GM21423 (cell line): ENCODE results near the gene TRPV5.
A peak's percentile ranks its signal among the peaks of the same experiment; 100 is the strongest.
"Not testable (repeated sequence)": the region's sequence is repeated elsewhere in the genome, so short reads cannot be mapped to it uniquely, and the experiment has no call there.

Source experiments
- ATAC-seq: cut with Tn5 transposase; IDR thresholded peaks from one replicate; pipeline ENCODE4 v1.9.1; 2021; ENCODE audit warnings: mild to moderate bottlenecking, moderate library complexity; ENCODE audit not compliant: unreplicated experiment

The TRPV5 gene

DNA sequence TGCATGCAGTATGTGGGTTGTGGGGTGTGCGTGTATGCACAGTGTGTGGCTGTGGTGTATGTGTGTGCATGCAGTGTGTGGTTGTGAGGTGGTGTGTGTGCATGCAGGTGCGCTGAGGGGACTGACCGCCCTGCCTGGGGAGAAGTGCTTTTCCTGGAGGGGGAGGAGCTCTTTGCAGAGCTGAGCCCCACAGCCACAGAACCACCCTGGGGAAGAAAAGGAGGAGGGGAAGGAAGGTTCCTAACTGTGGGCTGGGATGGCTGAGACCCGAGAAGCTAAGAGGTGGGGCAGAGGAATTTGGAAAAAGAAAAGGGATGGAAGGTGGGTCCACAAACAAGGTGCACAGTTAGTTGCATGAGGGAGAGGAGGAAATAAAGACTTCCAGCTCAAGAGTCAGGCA lies at the start of gene TRPV5:
TSS of gene TRPV5 (minus strand) at position 123 of the 400 bp plus-strand sequence. CDS start 287 bp downstream, outside the sequence.
- no peak for ATAC-seq

- not testable (repeated sequence) for ATAC-seq
Observed at GRCh38 chr7:142978402-142978801, 44.9 kb upstream of the TRPV5 start.

- ATAC-seq, result no peak
Observed at GRCh38 chr7:142974626-142975025, 41.1 kb upstream of the TRPV5 start.

DNA sequence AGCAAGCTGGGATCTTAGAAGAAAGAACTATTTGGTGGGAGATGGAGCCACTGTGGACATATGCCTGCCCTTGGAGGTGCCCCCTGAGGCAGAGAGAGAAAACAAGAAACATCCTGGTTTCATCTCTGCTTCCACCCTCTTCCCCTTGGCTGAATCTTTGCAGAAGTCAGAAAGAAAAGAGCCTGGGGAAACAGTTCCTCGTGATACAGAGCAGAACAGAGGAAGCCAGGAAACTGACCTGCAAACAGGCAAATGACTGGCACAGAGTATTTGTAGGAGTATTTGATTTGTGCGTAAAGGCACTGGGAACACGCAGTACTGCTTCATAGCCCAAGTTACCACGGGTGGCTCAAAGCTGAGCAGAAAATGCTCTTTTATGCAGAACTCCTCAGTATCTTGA lies 35.6 kb upstream of the TRPV5 start:
- no peak for ATAC-seq

DNA sequence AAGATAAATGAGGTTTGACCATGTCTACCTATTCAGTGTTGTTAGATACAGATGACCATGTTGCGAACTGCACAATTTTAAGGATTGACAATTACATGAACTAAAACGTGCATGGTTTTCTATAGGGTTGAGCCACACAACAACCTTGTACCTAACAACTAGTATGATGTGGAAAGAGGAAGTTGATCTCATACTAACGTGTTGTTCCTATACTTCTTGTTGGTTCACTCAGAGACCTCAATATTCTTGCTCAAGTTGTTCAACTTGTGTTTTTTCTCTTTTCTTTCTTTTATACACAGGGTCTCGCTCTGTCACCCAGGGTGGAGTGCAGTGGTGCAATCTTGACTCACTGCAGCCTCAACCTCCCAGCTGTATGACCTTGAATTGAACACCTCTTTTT lies 34.7 kb upstream of the TRPV5 start:
- ATAC-seq, result no peak

DNA sequence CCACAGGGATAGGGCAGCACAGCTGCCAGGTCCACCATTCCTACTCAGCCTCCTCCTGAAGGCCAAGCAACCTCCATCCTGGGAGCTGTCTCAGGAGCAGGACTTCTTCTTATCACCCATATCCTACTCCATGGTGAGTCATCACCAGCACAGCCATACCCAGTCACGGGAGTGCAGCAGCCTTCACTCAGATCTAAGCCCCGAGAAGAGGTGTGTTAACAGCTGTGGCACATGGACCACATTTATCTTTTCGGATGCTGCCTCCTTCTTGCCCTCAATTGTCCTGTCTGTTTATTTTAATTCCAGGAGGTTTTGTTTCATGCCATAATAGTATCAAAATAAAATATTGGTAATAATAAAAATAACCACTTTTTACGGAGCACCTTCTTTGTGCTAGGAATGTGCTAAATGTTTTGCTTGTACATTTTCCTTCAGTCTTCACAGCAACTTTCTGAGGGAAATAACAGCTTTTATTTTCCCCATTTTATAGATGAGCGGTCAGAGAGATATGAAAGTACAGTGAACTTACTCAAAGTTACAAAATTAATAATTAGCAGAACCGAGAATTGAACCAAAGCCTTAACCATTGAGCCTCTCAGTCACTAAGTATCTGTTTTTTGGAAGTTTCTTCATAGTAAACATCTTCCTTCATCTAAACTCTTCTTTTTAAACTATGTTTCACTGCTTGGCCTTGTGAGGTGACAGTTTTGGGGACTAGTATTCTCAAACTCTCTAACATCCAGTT lies 31.1 kb upstream of the TRPV5 start:
- ATAC-seq, result no peak

GRCh38 chr7:142963993-142964392 lies 30.4 kb upstream of the TRPV5 start:
- ATAC-seq, result no peak

DNA sequence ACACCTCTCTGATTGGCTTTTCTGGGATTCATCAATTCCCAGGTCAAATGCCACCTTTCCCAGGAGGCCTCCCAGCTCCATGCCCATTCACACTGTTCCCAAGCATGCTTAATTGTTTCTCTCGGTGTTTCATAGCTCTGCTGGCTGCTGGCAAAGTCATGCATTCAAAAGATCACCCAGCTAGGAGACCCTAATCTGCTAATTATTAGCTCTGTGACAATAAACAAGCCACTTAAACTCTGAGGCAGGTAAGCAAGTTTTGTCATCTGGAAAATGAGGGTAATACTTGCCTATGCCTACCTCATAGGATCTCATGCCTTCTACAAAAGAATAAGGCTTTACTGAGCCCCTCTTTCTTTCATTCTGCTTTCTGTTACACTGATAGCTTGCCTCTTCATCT lies 29.4 kb upstream of the TRPV5 start:
- no peak for ATAC-seq

- ATAC-seq, result no peak
Observed at GRCh38 chr7:142961973-142962926, 28.7 kb upstream of the TRPV5 start, which contains the start of gene KEL. KEL (minus strand) TSS chr7:142962363; CDS start chr7:142962206, 157 bp downstream.

DNA sequence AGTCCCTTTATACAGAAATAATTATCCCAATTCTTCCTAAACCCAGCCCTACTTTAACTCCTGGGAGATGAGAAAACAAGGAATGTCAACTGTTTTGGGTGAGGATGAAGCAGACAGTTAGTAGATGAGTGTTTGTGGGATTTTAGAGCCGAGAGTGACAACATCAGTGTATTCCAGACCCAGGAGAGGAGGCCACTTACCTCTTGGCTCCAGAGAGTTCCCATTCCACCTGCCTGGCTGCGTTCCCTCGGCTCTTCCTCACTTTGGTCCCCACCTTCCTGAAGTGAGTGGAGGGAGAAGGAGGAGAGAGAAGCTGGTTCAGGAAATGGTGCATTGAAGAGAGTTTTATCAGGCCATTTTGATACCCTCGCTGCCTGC lies 28.0 kb upstream of the TRPV5 start:
- no peak for ATAC-seq

GRCh38 chr7:142960955-142961512 lies 27.5 kb upstream of the TRPV5 start:
- ATAC-seq, result no peak

- ATAC-seq, result no peak
Observed at GRCh38 chr7:142959202-142959601, 25.7 kb upstream of the TRPV5 start.

DNA sequence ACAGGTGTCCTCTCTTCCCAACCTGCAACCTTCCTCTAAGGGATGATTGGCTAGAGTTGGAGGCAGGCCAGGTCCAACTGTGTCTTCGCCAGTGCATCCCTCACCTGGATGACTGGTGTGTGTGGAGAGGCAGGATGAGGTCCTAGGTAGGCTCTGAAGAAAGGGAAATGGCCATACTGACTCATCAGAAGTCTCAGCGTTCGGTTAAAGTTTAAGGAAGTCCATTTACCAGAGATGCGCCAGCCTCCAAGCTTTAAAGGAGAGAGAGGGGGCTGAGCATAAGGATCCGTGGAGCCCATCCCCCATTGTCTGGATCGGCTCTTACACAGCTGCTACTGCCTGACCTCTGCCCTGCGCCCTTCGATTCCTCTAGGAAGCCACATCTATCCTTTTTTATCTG lies 24.2 kb upstream of the TRPV5 start:
- no peak for ATAC-seq

DNA sequence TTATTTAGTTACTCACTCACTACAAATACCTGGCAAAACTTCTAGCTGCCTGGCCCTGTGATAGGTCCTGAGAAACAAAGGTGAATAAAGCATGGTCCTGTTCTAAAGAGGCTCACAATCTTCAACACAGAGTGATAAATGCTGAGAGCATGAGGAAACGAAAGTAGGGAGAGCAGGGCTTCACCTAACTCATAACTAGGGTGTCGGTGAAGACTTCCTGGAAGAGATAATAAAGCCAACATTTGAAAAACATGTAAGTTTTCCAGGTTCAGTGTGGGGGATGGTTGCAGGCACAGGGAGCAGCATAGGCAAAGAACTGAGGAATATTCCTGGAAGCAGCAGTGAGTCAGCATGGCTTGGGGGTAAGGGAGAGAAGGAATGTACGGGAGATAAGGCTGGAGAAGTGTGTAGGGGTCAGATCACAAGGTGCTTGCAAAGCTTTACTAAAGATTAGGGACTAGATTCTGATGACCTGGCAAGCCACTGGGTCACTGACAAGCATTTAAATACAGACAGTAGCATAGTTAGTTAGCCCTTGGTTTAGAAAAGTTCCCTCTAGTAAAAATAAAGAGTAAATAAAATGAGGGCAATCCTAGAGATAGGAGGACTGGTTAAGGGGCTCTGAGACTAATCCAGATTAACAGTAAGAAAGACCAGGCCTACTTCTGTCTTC lies 23.5 kb upstream of the TRPV5 start:
- ATAC-seq, result no peak

DNA sequence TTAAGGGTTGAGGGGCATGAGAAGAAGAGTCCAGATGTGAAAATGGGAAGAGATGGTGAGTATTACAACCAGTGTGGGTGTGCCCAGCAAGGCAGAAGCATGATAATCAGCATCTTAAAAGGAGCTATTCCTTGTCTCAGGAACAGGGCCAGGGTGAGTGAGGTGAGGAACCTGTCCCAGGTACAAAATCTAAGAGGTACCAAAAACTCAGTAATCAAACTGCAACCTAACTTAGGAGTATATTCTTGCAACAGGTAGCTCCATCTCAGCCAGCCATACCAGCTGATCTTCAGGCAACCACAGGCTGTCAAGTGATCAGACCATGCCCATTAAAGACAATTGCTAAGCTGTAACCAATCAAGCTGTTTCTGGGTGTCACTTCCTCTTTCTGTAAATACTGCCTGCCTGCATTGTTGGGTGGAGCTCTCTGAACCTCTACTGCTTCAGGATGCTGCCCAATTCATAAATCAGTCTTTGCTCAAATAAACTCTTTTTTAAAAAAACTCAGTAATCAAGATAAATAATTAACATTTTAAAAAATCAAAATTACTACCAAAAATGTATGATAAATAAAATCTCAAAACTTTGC lies 21.2 kb upstream of the TRPV5 start:
- ATAC-seq, result peak; percentile 64

- ATAC-seq, result no peak
Observed at GRCh38 chr7:142950235-142950634, 16.7 kb upstream of the TRPV5 start.

GRCh38 chr7:142948603-142949002 lies 15.1 kb upstream of the TRPV5 start:
- ATAC-seq, result no peak

DNA sequence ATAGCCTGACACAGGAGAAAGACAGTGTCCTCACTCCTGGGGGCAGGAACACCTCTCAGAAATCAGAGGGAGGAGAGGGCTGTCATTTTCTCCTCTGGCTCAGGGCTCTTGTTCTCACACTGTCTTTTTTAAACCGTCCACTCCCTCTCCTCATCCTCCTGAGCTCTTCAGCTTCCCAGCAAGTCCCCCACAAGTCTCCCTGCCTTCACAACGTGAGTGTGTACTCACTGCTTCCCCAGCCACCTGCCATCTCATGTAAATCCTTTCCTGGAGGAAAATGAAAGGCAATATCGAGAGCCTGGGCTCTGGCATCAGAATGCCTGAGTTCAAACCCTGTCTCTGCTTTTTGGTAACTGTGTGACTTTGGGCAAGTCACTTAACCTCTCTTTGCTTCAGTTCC lies 11.5 kb upstream of the TRPV5 start:
- ATAC-seq, result no peak

GRCh38 chr7:142943706-142944268 lies 10.2 kb upstream of the TRPV5 start:
- ATAC-seq, result no peak

GRCh38 chr7:142942746-142943145 lies 9.2 kb upstream of the TRPV5 start:
- no peak for ATAC-seq
